Glutamatergic neuron (in vitro differentiated cells): ENCODE data around the gene EP300. TPM values are rescaled to one million over a fixed set of nuclear protein-coding genes. Genes with fewer than 3 reads are reported as not detected.

Experiments
- DNase-seq: peaks from one replicate; pipeline ENCODE4 v3.0.0; 2022
- H3K27ac Mint-ChIP-seq: one replicate; pipeline ENCODE4 v1.8.0; 2020; ENCODE audit warnings: mild to moderate bottlenecking, mixed read lengths, inconsistent platforms; ENCODE audit not compliant: unreplicated experiment
- H3K27me3 Mint-ChIP-seq: one replicate; pipeline ENCODE4 v1.8.0; 2020; ENCODE audit warnings: mild to moderate bottlenecking, moderate library complexity, mixed read lengths, inconsistent platforms; ENCODE audit not compliant: unreplicated experiment
- H3K36me3 Mint-ChIP-seq: one replicate; pipeline ENCODE4 v1.8.0; 2020; ENCODE audit warnings: mild to moderate bottlenecking, mixed read lengths, inconsistent platforms; ENCODE audit not compliant: unreplicated experiment
- H3K4me1 Mint-ChIP-seq: one replicate; pipeline ENCODE4 v1.8.0; 2020; ENCODE audit warnings: mild to moderate bottlenecking, low read depth, mixed read lengths, inconsistent platforms; ENCODE audit not compliant: unreplicated experiment
- H3K4me3 Mint-ChIP-seq: one replicate; pipeline ENCODE4 v1.8.0; 2020; ENCODE audit warnings: mild to moderate bottlenecking, mixed read lengths, inconsistent platforms; ENCODE audit not compliant: unreplicated experiment
- H3K9me3 Mint-ChIP-seq: one replicate; pipeline ENCODE4 v1.8.0; 2020; ENCODE audit warnings: mild to moderate bottlenecking, moderate library complexity, mixed read lengths, inconsistent platforms; ENCODE audit not compliant: unreplicated experiment
- CTCF ChIP-seq: fragments of 200-600 bp; sonication (generic); IDR thresholded peaks from one replicate; pipeline ENCODE4 v1.5.0; 2021; ENCODE audit not compliant: partially characterized antibody, unreplicated experiment
- total RNA-seq: library from RNA; stranded (reverse); fragmentation: NEBNext Ultra II Directional; extraction: Animal tissue kit (Norgen Biotek cat#: 25700); gene quantifications from one replicate; pipeline ENCODE4 v1.2.1, GENCODE V29; 2021; ENCODE audit not compliant: unreplicated experiment

EP300 gene
- total RNA-seq, 1 donor from 2014 or later, result 127 TPM

- Mint-ChIP-seq H3K9me3 (no peaks in the 10 kb centered on the region), H3K4me1 (no peaks in the 10 kb centered on the region), H3K27me3 (peaks cover 3% of the 10 kb centered on the region), H3K4me3 (no peak overlapping the region), H3K27ac (no peak overlapping the region), H3K36me3 (no peaks in the 10 kb centered on the region)
- no peak for DNase-seq
- no peak for TF ChIP-seq CTCF
These were observed 17.9 kb upstream of the EP300 start for GRCh38 chr22:41074466-41074865.

- DNase-seq, result no peak
- Mint-ChIP-seq H3K4me3 (no peak overlapping the region), H3K9me3 (no peaks in the 10 kb centered on the region), H3K36me3 (no peaks in the 10 kb centered on the region), H3K27me3 (peaks cover 3% of the 10 kb centered on the region), H3K27ac (no peak overlapping the region), H3K4me1 (no peaks in the 10 kb centered on the region)
- no peak for TF ChIP-seq CTCF
These were observed 17.3 kb upstream of the EP300 start for GRCh38 chr22:41074941-41075710.

GRCh38 chr22:41075946-41076345 lies 16.4 kb upstream of the EP300 start:
- no peak for TF ChIP-seq CTCF
- H3K4me1 Mint-ChIP-seq, result no peaks in the 10 kb centered on the region
- no peak overlapping the region for H3K4me3 Mint-ChIP-seq
- DNase-seq, result no peak
- H3K36me3 Mint-ChIP-seq, result no peaks in the 10 kb centered on the region
- no peak overlapping the region for H3K27ac Mint-ChIP-seq
- H3K9me3 Mint-ChIP-seq, result no peaks in the 10 kb centered on the region
- peaks cover 3% of the 10 kb centered on the region for H3K27me3 Mint-ChIP-seq

GRCh38 chr22:41076857-41077256 lies 15.5 kb upstream of the EP300 start:
- Mint-ChIP-seq H3K36me3 (no peaks in the 10 kb centered on the region), H3K4me1 (no peaks in the 10 kb centered on the region), H3K27ac (no peak overlapping the region), H3K27me3 (peaks cover 4% of the 10 kb centered on the region), H3K9me3 (peaks cover 2% of the 10 kb centered on the region), H3K4me3 (no peak overlapping the region)
- DNase-seq, result no peak
- no peak for TF ChIP-seq CTCF

GRCh38 chr22:41078931-41079330 lies 13.5 kb upstream of the EP300 start:
- Mint-ChIP-seq H3K4me3 (no peak overlapping the region), H3K9me3 (peaks cover 2% of the 10 kb centered on the region), H3K36me3 (no peaks in the 10 kb centered on the region), H3K27ac (no peak overlapping the region), H3K27me3 (peaks cover 4% of the 10 kb centered on the region), H3K4me1 (no peaks in the 10 kb centered on the region)
- no peak for TF ChIP-seq CTCF
- DNase-seq, result no peak
